H1 (cell line): ENCODE results near the gene SEMA3F. TPM values are rescaled to one million over a fixed set of nuclear protein-coding genes. Genes with fewer than 3 reads are reported as not detected.

Source experiments
- CTCF ChIA-PET: fragments of 300-600 bp; sonication (Branson Sonifier 250); formaldehyde crosslinking; loops from one replicate; lab custom pipeline; 2021; ENCODE audit not compliant: partially characterized antibody; lab: Charles Lee
- POLR2A ChIA-PET: fragments of 300-600 bp; sonication (Branson Sonifier 250); formaldehyde crosslinking; loops from one replicate; lab custom pipeline; 2021; ENCODE audit warnings: inconsistent platforms; ENCODE audit not compliant: partially characterized antibody; lab: Charles Lee
- DNase-seq, 2 experiments: peaks; one replicate each; pipeline versions ENCODE4 v3.0.0 to v3.0.0-alpha.2; 2010 to 2022; ENCODE audit warnings: low spot score in 2 of 2, low read depth in 1 of 2, mixed read lengths in 1 of 2
- FAIRE-seq: peaks from 2 replicates; lab custom pipeline; 2011; peaks lifted over from hg19 to GRCh38; lab: Jason Lieb, UNC
- H2AFZ ChIP-seq: 2 replicates; pipeline ENCODE4 v1.8.1; 2012; ENCODE audit warnings: low read length, inconsistent platforms
- H2AK5ac ChIP-seq: 2 replicates; pipeline ENCODE4 v1.6.1; 2013; ENCODE audit warnings: low read depth, low read length
- H2BK120ac ChIP-seq: replicated peaks from 2 replicates; pipeline ENCODE3; 2013; ENCODE audit warnings: low read depth, low read length, inconsistent platforms
- H2BK12ac ChIP-seq: 2 replicates; pipeline ENCODE4 v1.6.1; 2013; ENCODE audit warnings: low read depth, low read length
- H2BK15ac ChIP-seq: 2 replicates; pipeline ENCODE4 v1.6.1; 2013; ENCODE audit warnings: low read length
- H2BK20ac ChIP-seq: 2 replicates; pipeline ENCODE4 v1.6.1; 2013; ENCODE audit warnings: low read length
- H2BK5ac ChIP-seq: 2 replicates; pipeline ENCODE4 v1.6.1; 2013; ENCODE audit warnings: low read depth, low read length
- H3K14ac ChIP-seq: 2 replicates; pipeline ENCODE4 v1.6.1; 2013; ENCODE audit warnings: inconsistent platforms; ENCODE audit not compliant: insufficient read length
- H3K18ac ChIP-seq: 2 replicates; pipeline ENCODE4 v1.6.1; 2013; ENCODE audit warnings: low read length; ENCODE audit errors: extremely low read depth
- H3K23ac ChIP-seq: 2 replicates; pipeline ENCODE4 v1.6.1; 2013; ENCODE audit warnings: inconsistent platforms; ENCODE audit not compliant: insufficient read length
- H3K23me2 ChIP-seq: 2 replicates; pipeline ENCODE4 v1.6.1; 2013; ENCODE audit warnings: low read depth, low read length
- H3K27ac ChIP-seq: 2 replicates; pipeline ENCODE4 v1.6.1; 2011; ENCODE audit warnings: low read depth, low read length, inconsistent platforms
- H3K27me3 ChIP-seq, 4 experiments: replicated peaks in 1 of 4; 1 replicate in 1 of 4; 2 replicates in 3 of 4; pipeline versions ENCODE4 v1.6.1 to v1.8.1; 2011 to 2013; ENCODE audit warnings: low read length in 3 of 4, mild to moderate bottlenecking in 3 of 4, inconsistent platforms in 2 of 4, mixed read lengths in 2 of 4, moderate library complexity in 1 of 4; ENCODE audit not compliant: control insufficient read depth in 3 of 4, insufficient read depth in 3 of 4; ENCODE audit errors: extremely low read depth in 1 of 4
- H3K36me3 ChIP-seq, 4 experiments: 2 replicates each; pipeline versions ENCODE4 v1.6.1 to v1.8.1; 2011 to 2013; ENCODE audit warnings: mild to moderate bottlenecking in 4 of 4, low read length in 3 of 4, moderate library complexity in 2 of 4, control low read depth in 1 of 4, inconsistent platforms in 1 of 4; ENCODE audit not compliant: insufficient read depth in 4 of 4, control insufficient read depth in 2 of 4
- H3K4ac ChIP-seq: replicated peaks from 2 replicates; pipeline ENCODE3; 2013; ENCODE audit warnings: low read length, low read depth, mixed read lengths, inconsistent platforms; ENCODE audit not compliant: insufficient read length
- H3K4me1 ChIP-seq, 4 experiments: replicated peaks in 1 of 4; 1 replicate in 1 of 4; 2 replicates in 3 of 4; pipeline versions ENCODE4 v1.6.1 to v1.8.1; 2011 to 2013; ENCODE audit warnings: low read length in 3 of 4, inconsistent platforms in 2 of 4, mixed read lengths in 1 of 4; ENCODE audit not compliant: insufficient read depth in 4 of 4, control insufficient read depth in 3 of 4
- H3K4me2 ChIP-seq, 2 experiments: 2 replicates each; pipeline versions ENCODE4 v1.6.1 to v1.8.1; 2011 to 2013; ENCODE audit warnings: low read depth in 2 of 2, low read length in 2 of 2, control low read depth in 1 of 2, inconsistent platforms in 1 of 2, mild to moderate bottlenecking in 1 of 2; ENCODE audit not compliant: insufficient read depth in 1 of 2
- H3K4me3 ChIP-seq, 4 experiments: fragments of 200-600, 300-600 bp in 1 of 4; sonication (generic), shearing (Covaris generic), sonication (Bioruptor Twin) in 1 of 4; 2 replicates each; pipeline versions ENCODE4 v1.5.1 to v1.8.1; 2011 to 2016; ENCODE audit warnings: low read length in 4 of 4, low read depth in 3 of 4, control low read depth in 2 of 4, inconsistent platforms in 2 of 4, mild to moderate bottlenecking in 2 of 4, mixed read lengths in 1 of 4, moderate library complexity in 1 of 4; ENCODE audit not compliant: insufficient read depth in 2 of 4; ENCODE audit errors: extremely low read depth in 1 of 4
- H3K56ac ChIP-seq: replicated peaks from 2 replicates; pipeline ENCODE3; 2013; ENCODE audit warnings: low read depth, mild to moderate bottlenecking, mixed read lengths, low read length, inconsistent platforms; ENCODE audit not compliant: insufficient read length
- H3K79me1 ChIP-seq: 2 replicates; pipeline ENCODE4 v1.6.1; 2013; ENCODE audit warnings: low read depth, low read length, control low read depth
- H3K79me2 ChIP-seq, 2 experiments: 2 replicates each; pipeline versions ENCODE4 v1.6.1 to v1.8.1; 2012 to 2013; ENCODE audit warnings: low read length in 2 of 2, mild to moderate bottlenecking in 2 of 2, inconsistent platforms in 1 of 2; ENCODE audit not compliant: insufficient read depth in 2 of 2, control insufficient read depth in 1 of 2
- H3K9ac ChIP-seq, 4 experiments: replicated peaks in 1 of 4; 1 replicate in 1 of 4; 2 replicates in 3 of 4; pipeline versions ENCODE4 v1.6.1 to v1.8.1; 2011 to 2013; ENCODE audit warnings: low read depth in 3 of 4, low read length in 3 of 4, control low read depth in 2 of 4, mild to moderate bottlenecking in 2 of 4, moderate library complexity in 2 of 4, inconsistent platforms in 1 of 4; ENCODE audit errors: extremely low read depth in 1 of 4
- H3K9me3 ChIP-seq, 2 experiments: 2 replicates each; pipeline versions ENCODE4 v1.6.1 to v1.8.1; 2012 to 2013; ENCODE audit warnings: mild to moderate bottlenecking in 2 of 2, moderate library complexity in 2 of 2, control low read depth in 1 of 2, inconsistent platforms in 1 of 2, low read depth in 1 of 2, low read length in 1 of 2, mixed read lengths in 1 of 2; ENCODE audit not compliant: insufficient read depth in 2 of 2
- H4K20me1 ChIP-seq, 2 experiments: replicated peaks in 1 of 2; 2 replicates each; pipeline versions ENCODE3 to v1.8.1; 2011 to 2013; ENCODE audit warnings: inconsistent platforms in 2 of 2, low read length in 2 of 2, mild to moderate bottlenecking in 1 of 2; ENCODE audit not compliant: insufficient read depth in 2 of 2, control insufficient read depth in 1 of 2
- H4K5ac ChIP-seq: 2 replicates; pipeline ENCODE4 v1.6.1; 2013; ENCODE audit warnings: low read length, low read depth, mixed read lengths, inconsistent platforms; ENCODE audit not compliant: insufficient read length
- H4K8ac ChIP-seq: 2 replicates; pipeline ENCODE4 v1.8.0; 2013; ENCODE audit warnings: mild to moderate bottlenecking, moderate library complexity, low read length, inconsistent platforms; ENCODE audit not compliant: insufficient read depth; ENCODE audit errors: extremely low read depth
- H4K91ac ChIP-seq: replicated peaks from 2 replicates; pipeline ENCODE3; 2013; ENCODE audit warnings: low read length, mixed read lengths, inconsistent platforms; ENCODE audit not compliant: insufficient read length
- BRCA1 ChIP-seq: IDR thresholded peaks from 2 replicates; pipeline ENCODE4 v1.6.1; 2012; ENCODE audit warnings: low read depth, low read length, improper control_type of control experiment
- CTBP2 ChIP-seq: IDR thresholded peaks from 2 replicates; pipeline ENCODE4 v1.7.0; 2011; ENCODE audit warnings: borderline replicate concordance, mild to moderate bottlenecking, moderate library complexity, mixed read lengths, low read length; ENCODE audit not compliant: insufficient read depth, insufficient read length
- GTF2F1 ChIP-seq: IDR thresholded peaks from 2 replicates; pipeline ENCODE4 v1.6.1; 2012; ENCODE audit warnings: low read depth, low read length, improper control_type of control experiment, borderline replicate concordance
- JUND ChIP-seq: IDR thresholded peaks from 2 replicates; pipeline ENCODE4 v1.6.1; 2011; ENCODE audit warnings: mild to moderate bottlenecking, improper control_type of control experiment, low read length
- NANOG ChIP-seq: IDR thresholded peaks from 2 replicates; pipeline ENCODE4 v1.6.1; 2011; ENCODE audit warnings: low read length, low read depth, mild to moderate bottlenecking, inconsistent platforms; ENCODE audit not compliant: insufficient read depth, poor library complexity, severe bottlenecking
- RAD21 ChIP-seq, 2 experiments: IDR thresholded peaks in 1 of 2; conservative IDR thresholded peaks in 1 of 2; 2 replicates each; pipeline ENCODE4 v1.6.1; 2011; ENCODE audit warnings: low read depth in 2 of 2, low read length in 2 of 2, improper control_type of control experiment in 1 of 2, inconsistent platforms in 1 of 2, mild to moderate bottlenecking in 1 of 2, moderate library complexity in 1 of 2
- RFX5 ChIP-seq: IDR thresholded peaks from 2 replicates; pipeline ENCODE4 v1.6.1; 2011; ENCODE audit warnings: low read depth, low read length, improper control_type of control experiment, borderline replicate concordance
- SAP30 ChIP-seq: fragments of 300-600 bp; sonication (generic); IDR thresholded peaks from 2 replicates; pipeline ENCODE4 v1.7.1; 2012; ENCODE audit warnings: low read length, moderate library complexity, mild to moderate bottlenecking, inconsistent platforms; ENCODE audit not compliant: insufficient read depth, insufficient replicate concordance
- SIN3A ChIP-seq, 2 experiments: IDR thresholded peaks in 1 of 2; conservative IDR thresholded peaks in 1 of 2; 2 replicates each; pipeline ENCODE4 v1.6.1; 2011 to 2012; ENCODE audit warnings: low read length in 2 of 2, improper control_type of control experiment in 1 of 2, low read depth in 1 of 2, mild to moderate bottlenecking in 1 of 2
- TEAD4 ChIP-seq: IDR thresholded peaks from 2 replicates; pipeline ENCODE4 v1.6.1; 2012; ENCODE audit warnings: low read depth, low read length, inconsistent platforms, mixed read lengths
- WGBS, 2 experiments: shearing (Covaris generic) in 1 of 2; methylation state at CpG; one replicate each; pipeline versions ENCODE4 v1.1.6 to v1.1.7; 2013 to 2015; ENCODE audit warnings: low lambda C conversion rate in 2 of 2, mixed read lengths in 2 of 2, inconsistent platforms in 1 of 2, low coverage in 1 of 2, missing lambda C conversion rate in 1 of 2; ENCODE audit not compliant: insufficient replicate concordance in 2 of 2, insufficient coverage in 1 of 2, insufficient read length in 1 of 2; ENCODE audit errors: extremely low coverage in 1 of 2, missing lambda C conversion rate in 1 of 2; 5-methylcytosine and 5-hydroxymethylcytosine counted together
- polyA plus RNA-seq, 7 experiments: library from polyadenylated mRNA; depleted of rRNA in 3 of 7; stranded (reverse) in 5 of 7; unstranded in 2 of 7; fragments of >200 nt in 5 of 7; fragments of 200-250 nt in 2 of 7; gene quantifications; 1 replicate in 5 of 7; 2 replicates in 1 of 7; 4 replicates in 1 of 7; pipeline versions ENCODE4 v1.2.1 to v1.2.3, GENCODE V29; 2011 to 2013; ENCODE audit warnings: missing spikeins in 2 of 7, mixed read lengths in 2 of 7
- total RNA-seq: library from RNA; stranded (reverse); fragmentation: NEBNext Ultra II Directional; extraction: Animal tissue kit (Norgen Biotek cat#: 25700); gene quantifications from 2 replicates; pipeline ENCODE4 v1.2.1, GENCODE V29; 2021

SEMA3F gene
- total and polyA plus RNA-seq, 2 of the 8 experiments (the other 6 are each of a cell fraction or from before 2014, with no cell fraction given) = 20.3 to 37.0 TPM

DNA sequence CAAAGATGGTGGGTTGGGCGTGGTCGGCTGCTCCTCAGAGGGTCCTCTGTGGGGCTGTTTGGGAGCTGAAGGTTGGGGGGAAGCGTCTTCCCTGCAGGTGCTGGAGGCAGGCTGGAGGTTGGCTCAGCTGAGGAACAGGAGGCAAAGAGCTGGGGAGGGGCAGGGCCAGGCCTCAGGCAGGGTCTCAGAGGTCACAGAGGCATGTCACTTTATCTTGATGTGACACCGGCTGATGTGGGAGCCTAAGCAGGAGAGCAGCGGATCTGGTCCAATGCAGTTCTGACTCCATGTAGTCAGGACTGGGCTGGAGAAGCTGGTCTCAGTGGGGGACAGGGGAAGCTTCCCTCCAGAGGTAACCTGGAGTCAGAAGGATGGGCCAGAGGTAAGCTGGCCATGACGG lies 28.6 kb downstream of the SEMA3F start:
- FAIRE-seq = no peak
- H2BK15ac ChIP-seq = no peak overlapping the region
- CTCF ChIA-PET = interaction anchor here (0.9 to 25.0 kb wide), 12 partner anchors 7 to 91 kb away, joined by 3 to 1138 read pairs (median 4); partner anchors contain the start of genes GNAT1 and SLC38A3
- no peak overlapping the region for H2BK120ac ChIP-seq
- H3K27ac ChIP-seq = no peak overlapping the region
- H3K18ac ChIP-seq = no peak overlapping the region
- peaks cover 8 to 46% (median 25%) of the 10 kb centered on the region in 4 experiments; a peak in 7 of 8 replicates for H3K36me3 ChIP-seq
- no peak overlapping the region for H2BK20ac ChIP-seq
- H2BK5ac ChIP-seq = no peak overlapping the region
- H3K23me2 ChIP-seq = no peaks in the 10 kb centered on the region
- H4K8ac ChIP-seq = no peak overlapping the region; the same call in 1 of the 2 replicates
- no peaks in the 10 kb centered on the region for H3K79me1 ChIP-seq
- peaks cover 0 to 5% of the 10 kb centered on the region in 2 experiments for H4K20me1 ChIP-seq
- no peak overlapping the region for H3K56ac ChIP-seq
- H3K4ac ChIP-seq = no peak overlapping the region
- H3K9me3 ChIP-seq = no peaks in the 10 kb centered on the region
- H4K5ac ChIP-seq = no peak overlapping the region
- no peak overlapping the region for H3K23ac ChIP-seq
- no peaks in the 10 kb centered on the region for H3K79me2 ChIP-seq
- H3K4me2 ChIP-seq = no peak overlapping the region
- no peak overlapping the region for H3K4me3 ChIP-seq
- no peak overlapping the region for H2AK5ac ChIP-seq
- no peak overlapping the region for H4K91ac ChIP-seq
- no peak for DNase-seq
- H2AFZ ChIP-seq = no peak overlapping the region
- H3K4me1 ChIP-seq = no peaks in the 10 kb centered on the region
- H2BK12ac ChIP-seq = no peak overlapping the region
- no peak overlapping the region for H3K14ac ChIP-seq
- no peak overlapping the region for H3K9ac ChIP-seq
- WGBS, 2 experiments = 95% methylated on average over 6 of the region's 6 CpGs; no CpG with 5 or more reads in 1 of the 2 experiments
- H3K27me3 ChIP-seq = no peaks in the 10 kb centered on the region
- POLR2A ChIA-PET = interaction anchor here (0.8 to 3.2 kb wide), 5 partner anchors 16 to 62 kb away, joined by 3 to 19 read pairs (median 4); no protein-coding TSS in a partner anchor
- no peak for TF ChIP-seq RAD21 (IDR thresholded peaks at IDR 0.05 in 1 of 2, conservative IDR thresholded peaks at IDR 0.05 in 1 of 2; ENCODE audit: low read depth in 2 of 2, low read length in 2 of 2)
- no peak for TF ChIP-seq BRCA1
- TF ChIP-seq RFX5 = no peak
- TF ChIP-seq SAP30 = no peak
- TF ChIP-seq CTBP2 = no peak
- TF ChIP-seq TEAD4 = no peak
- TF ChIP-seq SIN3A (conservative IDR thresholded peaks at IDR 0.05 in 1 of 2, IDR thresholded peaks at IDR 0.05 in 1 of 2; ENCODE audit: low read depth in 1 of 2, low read length in 2 of 2) = no peak
- TF ChIP-seq NANOG = no peak
- TF ChIP-seq GTF2F1 = no peak
- TF ChIP-seq JUND = no peak
